ENCODE data around the gene SESN1. TPM values are rescaled to one million over a fixed set of nuclear protein-coding genes. Genes with fewer than 3 reads are reported as not detected.
"Not testable (repeated sequence)": the region's sequence is repeated elsewhere in the genome, so short reads cannot be mapped to it uniquely, and the experiment has no call there.

The SESN1 gene
- total RNA-seq, 2 donors from 2014 or later, result 26.2 to 63.1 TPM

- Histone ChIP-seq H3K27ac (no peak overlapping the region), H3K9me3 (peaks cover 4% of the 10 kb centered on the region), H3K36me3 (peaks cover 4% of the 10 kb centered on the region), H3K4me1 (ENCODE audit: control insufficient read depth in 1 of 2, low read depth in 2 of 2) (no peaks in the 10 kb centered on the region), H3K27me3 (replicated peaks; ENCODE audit: insufficient read depth) (no peaks in the 10 kb centered on the region), H3K4me3 (no peak overlapping the region)
- DNase-seq (ENCODE audit: low spot score) (no peak), ATAC-seq (ENCODE audit: insufficient number of reproducible peaks, low FRiP score, low read depth) (no peak)
- TF ChIP-seq, protein P1, sequence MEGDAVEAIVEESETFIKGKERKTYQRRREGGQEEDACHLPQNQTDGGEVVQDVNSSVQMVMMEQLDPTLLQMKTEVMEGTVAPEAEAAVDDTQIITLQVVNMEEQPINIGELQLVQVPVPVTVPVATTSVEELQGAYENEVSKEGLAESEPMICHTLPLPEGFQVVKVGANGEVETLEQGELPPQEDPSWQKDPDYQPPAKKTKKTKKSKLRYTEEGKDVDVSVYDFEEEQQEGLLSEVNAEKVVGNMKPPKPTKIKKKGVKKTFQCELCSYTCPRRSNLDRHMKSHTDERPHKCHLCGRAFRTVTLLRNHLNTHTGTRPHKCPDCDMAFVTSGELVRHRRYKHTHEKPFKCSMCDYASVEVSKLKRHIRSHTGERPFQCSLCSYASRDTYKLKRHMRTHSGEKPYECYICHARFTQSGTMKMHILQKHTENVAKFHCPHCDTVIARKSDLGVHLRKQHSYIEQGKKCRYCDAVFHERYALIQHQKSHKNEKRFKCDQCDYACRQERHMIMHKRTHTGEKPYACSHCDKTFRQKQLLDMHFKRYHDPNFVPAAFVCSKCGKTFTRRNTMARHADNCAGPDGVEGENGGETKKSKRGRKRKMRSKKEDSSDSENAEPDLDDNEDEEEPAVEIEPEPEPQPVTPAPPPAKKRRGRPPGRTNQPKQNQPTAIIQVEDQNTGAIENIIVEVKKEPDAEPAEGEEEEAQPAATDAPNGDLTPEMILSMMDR (IDR thresholded peaks at IDR 0.05), result no peak
Observed at GRCh38 chr6:108982154-108983113, 112.2 kb downstream of the SESN1 start.

DNA sequence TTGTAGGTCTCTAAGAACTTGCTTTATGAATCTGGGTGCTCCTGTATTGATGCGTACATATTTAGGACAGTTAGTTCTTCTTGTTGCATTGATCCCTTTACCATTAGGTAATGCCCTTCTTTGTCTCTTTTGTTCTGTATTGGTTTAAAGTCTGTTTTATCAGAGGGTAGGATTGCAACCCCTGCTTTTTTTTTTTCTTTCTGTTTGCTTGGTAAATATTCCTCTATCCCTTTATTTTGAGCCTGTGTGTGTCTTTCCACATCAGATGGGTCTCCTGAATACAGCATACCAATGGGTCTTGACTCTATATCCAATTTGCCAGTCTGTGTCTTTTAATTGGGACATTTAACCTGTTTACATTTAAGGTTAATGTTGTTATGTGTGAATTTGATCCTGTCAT lies 116.0 kb downstream of the SESN1 start:
- H3K36me3 ChIP-seq; H3K4me1 ChIP-seq (ENCODE audit: control insufficient read depth in 1 of 2, low read depth in 2 of 2); H3K4me3 ChIP-seq; H3K27ac ChIP-seq; ATAC-seq (ENCODE audit: insufficient number of reproducible peaks, low FRiP score, low read depth); DNase-seq (ENCODE audit: low spot score); H3K27me3 ChIP-seq (replicated peaks; ENCODE audit: insufficient read depth); H3K9me3 ChIP-seq: not testable (repeated sequence)

GRCh38 chr6:108974201-108974600 lies 120.4 kb downstream of the SESN1 start:
- ATAC-seq (ENCODE audit: insufficient number of reproducible peaks, low FRiP score, low read depth) (no peak), DNase-seq (ENCODE audit: low spot score) (no peak)
- no peak overlapping the region for H3K4me3 ChIP-seq
- H3K9me3 ChIP-seq, result no peaks in the 10 kb centered on the region
- H3K36me3 ChIP-seq, result no peaks in the 10 kb centered on the region
- TF ChIP-seq, protein P1 (IDR thresholded peaks at IDR 0.05), result no peak
- H3K27ac ChIP-seq, result no peak overlapping the region
- H3K4me1 ChIP-seq (ENCODE audit: control insufficient read depth in 1 of 2, low read depth in 2 of 2), result peaks cover 0 to 12% of the 10 kb centered on the region in 2 donors
- H3K27me3 ChIP-seq (replicated peaks; ENCODE audit: insufficient read depth), result no peaks in the 10 kb centered on the region

GRCh38 chr6:108969776-108970175 lies 124.9 kb downstream of the SESN1 start:
- H3K9me3 ChIP-seq, result no peaks in the 10 kb centered on the region
- H3K36me3 ChIP-seq, result no peaks in the 10 kb centered on the region
- no peak overlapping the region for H3K4me3 ChIP-seq
- DNase-seq (ENCODE audit: low spot score), result no peak
- no peak overlapping the region for H3K27ac ChIP-seq
- TF ChIP-seq, protein P1 (IDR thresholded peaks at IDR 0.05), result no peak
- no peak for ATAC-seq (ENCODE audit: insufficient number of reproducible peaks, low FRiP score, low read depth)
- peaks cover 0 to 12% of the 10 kb centered on the region in 2 donors for H3K4me1 ChIP-seq (ENCODE audit: control insufficient read depth in 1 of 2, low read depth in 2 of 2)
- no peaks in the 10 kb centered on the region for H3K27me3 ChIP-seq (replicated peaks; ENCODE audit: insufficient read depth)

DNA sequence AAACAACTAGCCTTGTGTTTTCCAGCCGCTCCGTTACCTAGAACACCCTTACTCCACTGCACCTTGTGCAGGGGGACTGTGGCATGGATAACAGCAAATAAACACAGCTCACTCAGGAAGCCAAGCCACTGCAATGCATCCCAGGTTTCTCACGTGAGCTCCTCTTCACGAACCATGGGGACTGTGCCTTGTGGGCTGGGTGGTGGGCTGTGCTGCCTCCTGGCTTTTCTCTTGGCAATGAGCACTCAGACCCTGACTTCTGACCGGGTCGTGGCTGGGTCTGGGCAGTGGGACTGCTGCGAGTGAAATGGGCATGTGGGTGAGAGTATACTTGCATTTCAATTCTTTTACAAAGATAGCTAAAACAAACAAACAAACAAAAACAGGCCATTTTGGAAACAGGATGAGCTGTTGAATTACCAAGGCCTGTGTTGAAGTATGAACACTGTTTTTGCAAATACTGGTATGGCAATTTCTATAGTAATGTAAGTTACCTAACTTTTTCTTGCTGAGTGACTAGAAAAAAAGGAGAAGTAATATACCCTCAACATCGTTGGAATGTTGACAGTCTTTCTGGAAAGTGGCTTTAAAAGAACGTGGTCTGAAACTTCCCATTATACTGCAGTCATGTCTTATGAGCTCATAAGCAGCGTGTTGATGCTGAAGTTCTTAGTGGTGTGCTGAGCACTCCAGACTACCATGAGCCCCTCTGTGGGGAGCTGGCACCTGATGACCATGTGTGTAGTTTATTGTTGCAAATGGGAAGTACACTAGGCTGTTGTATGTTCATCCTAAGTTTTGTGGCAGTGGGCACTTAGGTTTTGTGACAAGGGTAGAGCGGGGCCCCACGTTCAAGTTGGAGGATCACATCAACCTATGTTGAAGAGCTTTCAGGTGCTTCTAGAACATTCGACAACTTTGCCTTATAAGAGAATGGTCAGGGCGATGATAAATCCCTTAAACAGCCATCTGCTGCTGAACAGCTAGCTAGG lies 126.0 kb downstream of the SESN1 start:
- DNase-seq (ENCODE audit: low spot score), result no peak

More for the DNA sequence above, 126.0 kb downstream of the SESN1 start:
- H3K4me3 ChIP-seq, result no peak overlapping the region
- no peak for ATAC-seq (ENCODE audit: insufficient number of reproducible peaks, low FRiP score, low read depth)
- H3K36me3 ChIP-seq, result no peaks in the 10 kb centered on the region
- TF ChIP-seq, protein P1 (IDR thresholded peaks at IDR 0.05), result no peak
- H3K27ac ChIP-seq, result no peak overlapping the region
- H3K27me3 ChIP-seq (replicated peaks; ENCODE audit: insufficient read depth), result no peaks in the 10 kb centered on the region
- no peaks in the 10 kb centered on the region for H3K9me3 ChIP-seq
- peaks cover 0 to 12% of the 10 kb centered on the region in 2 donors for H3K4me1 ChIP-seq (ENCODE audit: control insufficient read depth in 1 of 2, low read depth in 2 of 2)
